Endothelial cell of umbilical vein (primary cell): ENCODE measurements around the gene PFN2. TPM values are rescaled to one million over a fixed set of nuclear protein-coding genes. Genes with fewer than 3 reads are reported as not detected.

Source experiments
- BruUV-seq: library from RNA; stranded (reverse); fragments of 400-500 nt; replicated peaks from 2 replicates; lab custom pipeline; 2021; lab: Mats Ljungman, UMichigan
- CTCF ChIA-PET: fragments of 300-600, 350-600 bp; sonication (Branson Sonifier 250); formaldehyde crosslinking; loops from one replicate; lab custom pipeline; 2021; ENCODE audit warnings: antibody characterized with exemption, inconsistent platforms; lab: Charles Lee
- POLR2A ChIA-PET: fragments of 300-600, 350-600 bp; sonication (Branson Sonifier 250); formaldehyde crosslinking; loops from one replicate; lab custom pipeline; 2021; ENCODE audit warnings: antibody characterized with exemption, inconsistent platforms; lab: Charles Lee
- DNase-seq: peaks from one replicate; pipeline ENCODE4 v3.0.0-alpha.2; 2011; ENCODE audit warnings: low read depth, low spot score
- FAIRE-seq: peaks from 2 replicates; lab custom pipeline; 2011; peaks lifted over from hg19 to GRCh38; lab: Jason Lieb, UNC
- H2AFZ ChIP-seq: 2 replicates; pipeline ENCODE4 v1.6.0; 2012; ENCODE audit warnings: low read depth, low read length, control low read depth, inconsistent platforms
- H3K27ac ChIP-seq: 2 replicates; pipeline ENCODE4 v1.5.1; 2011; ENCODE audit warnings: low read depth, mild to moderate bottlenecking, control low read depth, low read length, moderate library complexity; ENCODE audit not compliant: insufficient read depth
- H3K27me3 ChIP-seq, 2 experiments: 2 replicates each; pipeline versions ENCODE4 v1.6.0 to v1.6.1; 2011; ENCODE audit warnings: low read length in 2 of 2, mixed read lengths in 1 of 2; ENCODE audit not compliant: control insufficient read depth in 2 of 2, insufficient read depth in 2 of 2
- H3K36me3 ChIP-seq, 2 experiments: 2 replicates in 1 of 2; 3 replicates in 1 of 2; pipeline ENCODE4 v1.5.1; 2011; ENCODE audit warnings: low read length in 2 of 2, mild to moderate bottlenecking in 1 of 2, moderate library complexity in 1 of 2; ENCODE audit not compliant: control insufficient read depth in 2 of 2, insufficient read depth in 2 of 2; ENCODE audit errors: extremely low read depth in 1 of 2
- H3K4me1 ChIP-seq: 3 replicates; pipeline ENCODE4 v1.5.1; 2011; ENCODE audit warnings: mild to moderate bottlenecking, low read length; ENCODE audit not compliant: control insufficient read depth, insufficient read depth; ENCODE audit errors: extremely low read depth
- H3K4me2 ChIP-seq: 2 replicates; pipeline ENCODE4 v1.6.1; 2011; ENCODE audit warnings: low read length, control low read depth, mixed read lengths; ENCODE audit not compliant: insufficient read depth
- H3K4me3 ChIP-seq, 3 experiments: fragments of 200-600 bp in 1 of 3; sonication (generic), shearing (Covaris generic) in 1 of 3; replicated peaks in 1 of 3; 2 replicates each; pipeline ENCODE4 v1.5.1; 2011 to 2016; ENCODE audit warnings: control low read depth in 3 of 3, low read length in 3 of 3, mild to moderate bottlenecking in 2 of 3, inconsistent platforms in 1 of 3, low read depth in 1 of 3, moderate library complexity in 1 of 3; ENCODE audit not compliant: insufficient read depth in 1 of 3
- H3K79me2 ChIP-seq: 2 replicates; pipeline ENCODE4 v1.6.0; 2012; ENCODE audit warnings: low read length, inconsistent platforms; ENCODE audit not compliant: control insufficient read depth, insufficient read depth
- H3K9ac ChIP-seq: replicated peaks from 2 replicates; pipeline ENCODE3; 2011; ENCODE audit warnings: low read length, control low read depth; ENCODE audit not compliant: insufficient read depth; ENCODE audit errors: extremely low read depth
- H3K9me1 ChIP-seq: replicated peaks from 3 replicates; pipeline ENCODE4 v1.6.0; 2011; ENCODE audit warnings: mild to moderate bottlenecking, low read length; ENCODE audit not compliant: control insufficient read depth, insufficient read depth; ENCODE audit errors: extremely low read depth
- H3K9me3 ChIP-seq: replicated peaks from 2 replicates; pipeline ENCODE4 v1.5.1; 2012; ENCODE audit warnings: low read length, inconsistent platforms; ENCODE audit not compliant: control insufficient read depth, insufficient read depth
- H4K20me1 ChIP-seq: replicated peaks from 2 replicates; pipeline ENCODE3; 2011; ENCODE audit warnings: mild to moderate bottlenecking, low read length; ENCODE audit not compliant: control insufficient read depth, insufficient read depth; ENCODE audit errors: extremely low read depth
- EZH2 ChIP-seq: IDR thresholded peaks from 2 replicates; pipeline ENCODE4 v1.6.1; 2012; ENCODE audit warnings: borderline replicate concordance, low read depth, mild to moderate bottlenecking, moderate library complexity, low read length, inconsistent platforms; ENCODE audit not compliant: severe bottlenecking
- FOS ChIP-seq: IDR thresholded peaks from 2 replicates; pipeline ENCODE4 v1.6.1; 2011; ENCODE audit warnings: mild to moderate bottlenecking, low read length, moderate library complexity, borderline replicate concordance; ENCODE audit not compliant: insufficient read depth
- GATA2 ChIP-seq: IDR thresholded peaks from 2 replicates; pipeline ENCODE4 v1.7.0; 2011; ENCODE audit warnings: low read depth, mild to moderate bottlenecking, moderate library complexity, mixed read lengths, low read length; ENCODE audit not compliant: insufficient read length, insufficient read depth
- MAX ChIP-seq: IDR thresholded peaks from 2 replicates; pipeline ENCODE4 v1.6.1; 2011; ENCODE audit not compliant: insufficient read depth, insufficient read length
- MYC ChIP-seq: IDR thresholded peaks from one replicate; pipeline ENCODE4 v1.6.1; 2011; ENCODE audit warnings: mild to moderate bottlenecking, low read depth, low read length
- dilution Hi-C: fragments of 300-500 bp; cut with MboI; formaldehyde crosslinking; loops from one replicate; pipeline ENCODE4 v1.15.0; 2019; ENCODE audit warnings: low sequenced_read_pairs; ENCODE audit not compliant: extremely low pct_ligation_motif_present
- intact Hi-C: fragments of 100-400 bp; cut with micrococcal nuclease; formaldehyde crosslinking; loops from one replicate; pipeline ENCODE4 v1.10.0; 2022
- polyA plus RNA-seq, 4 experiments: library from polyadenylated mRNA; depleted of rRNA in 3 of 4; stranded (reverse) in 3 of 4; unstranded in 1 of 4; fragments of >200 nt; gene quantifications; 2 replicates each; pipeline versions ENCODE4 v1.2.1 to v1.2.3, GENCODE V29; 2011 to 2012; ENCODE audit warnings: missing spikeins in 1 of 4
- total RNA-seq: library from RNA; stranded (reverse); gene quantifications from 2 replicates; pipeline ENCODE4 v1.2.3, GENCODE V29; 2021
- TF ChIP-seq, protein P1 (sequence below), 2 donors: IDR thresholded peaks; 1 replicate in 1 of 2; 2 replicates in 1 of 2; pipeline ENCODE4 v1.5.1; 2011; ENCODE audit warnings: low read length in 2 of 2, mild to moderate bottlenecking in 2 of 2, moderate library complexity in 2 of 2, control low read depth in 1 of 2, inconsistent platforms in 1 of 2, low read depth in 1 of 2; ENCODE audit not compliant: insufficient read depth in 1 of 2; ENCODE audit errors: extremely low read depth in 1 of 2

PFN2 gene
- total and polyA plus RNA-seq, 2 donors (not counting 3 experiments of a cell fraction or from before 2014, with no cell fraction given): 97.1 to 165 TPM

GRCh38 chr3:149964291-149964690 lies 6.4 kb downstream of the PFN2 start:
- peaks cover 3 to 11% of the 10 kb centered on the region in 2 experiments for H3K36me3 ChIP-seq
- ChIA-PET POLR2A (no interaction called here), CTCF (interaction anchor here (1.0 to 5.4 kb wide), 4 partner anchors 28 to 531 kb away, joined by 4 to 87 read pairs (median 6); no protein-coding TSS in a partner anchor)
- intact Hi-C loops (no loop called here), dilution Hi-C loops (no loop called here)
- FAIRE-seq (no peak), DNase-seq (no peak)
- H3K9me3 ChIP-seq: no peaks in the 10 kb centered on the region
- no peak for TF ChIP-seq MAX
- TF ChIP-seq MYC: no peak
- TF ChIP-seq FOS: no peak
- TF ChIP-seq, protein P1, sequence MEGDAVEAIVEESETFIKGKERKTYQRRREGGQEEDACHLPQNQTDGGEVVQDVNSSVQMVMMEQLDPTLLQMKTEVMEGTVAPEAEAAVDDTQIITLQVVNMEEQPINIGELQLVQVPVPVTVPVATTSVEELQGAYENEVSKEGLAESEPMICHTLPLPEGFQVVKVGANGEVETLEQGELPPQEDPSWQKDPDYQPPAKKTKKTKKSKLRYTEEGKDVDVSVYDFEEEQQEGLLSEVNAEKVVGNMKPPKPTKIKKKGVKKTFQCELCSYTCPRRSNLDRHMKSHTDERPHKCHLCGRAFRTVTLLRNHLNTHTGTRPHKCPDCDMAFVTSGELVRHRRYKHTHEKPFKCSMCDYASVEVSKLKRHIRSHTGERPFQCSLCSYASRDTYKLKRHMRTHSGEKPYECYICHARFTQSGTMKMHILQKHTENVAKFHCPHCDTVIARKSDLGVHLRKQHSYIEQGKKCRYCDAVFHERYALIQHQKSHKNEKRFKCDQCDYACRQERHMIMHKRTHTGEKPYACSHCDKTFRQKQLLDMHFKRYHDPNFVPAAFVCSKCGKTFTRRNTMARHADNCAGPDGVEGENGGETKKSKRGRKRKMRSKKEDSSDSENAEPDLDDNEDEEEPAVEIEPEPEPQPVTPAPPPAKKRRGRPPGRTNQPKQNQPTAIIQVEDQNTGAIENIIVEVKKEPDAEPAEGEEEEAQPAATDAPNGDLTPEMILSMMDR (IDR thresholded peaks at IDR 0.05; ENCODE audit: extremely low read depth in 1 of 2, insufficient read depth in 1 of 2, low read depth in 1 of 2, low read length in 2 of 2): no peak
- no peak for TF ChIP-seq EZH2
- no peak for TF ChIP-seq GATA2
- no peak overlapping the region for H3K9ac ChIP-seq
- H3K9me1 ChIP-seq: no peaks in the 10 kb centered on the region
- peaks cover 19% of the 10 kb centered on the region for H3K4me1 ChIP-seq
- no peak overlapping the region for H3K4me3 ChIP-seq
- no peak overlapping the region for H3K4me2 ChIP-seq
- H3K79me2 ChIP-seq: peaks cover 72% of the 10 kb centered on the region
- H3K27me3 ChIP-seq: no peaks in the 10 kb centered on the region
- no peak overlapping the region for H2AFZ ChIP-seq
- BruUV-seq: no TSS peak
- H4K20me1 ChIP-seq: peaks cover 5% of the 10 kb centered on the region
- no peak overlapping the region for H3K27ac ChIP-seq
